Activated naive CD8-positive, alpha-beta T cell treated with anti-CD3 and anti-CD28 coated beads, Interleukin-2, amount 10 ng/mL, durations not matched to agents 7 days and 5 days (primary cell): ENCODE measurements around the gene KRTAP4-5. TPM values are rescaled to one million over a fixed set of nuclear protein-coding genes. Genes with fewer than 3 reads are reported as not detected.
"Not testable (repeated sequence)": the region's sequence is repeated elsewhere in the genome, so short reads cannot be mapped to it uniquely, and the experiment has no call there.

Experiments used
- ATAC-seq: fragments of 150-1000 bp; cut with Tn5 transposase; one replicate; pipeline ENCODE4 v1.10.0; 2021; ENCODE audit warnings: low read depth, moderate library complexity
- POLR2A ChIA-PET: fragments of 350-600 bp; sonication (Branson Sonifier 250); formaldehyde crosslinking; loops from one replicate; lab custom pipeline; 2021; ENCODE audit warnings: antibody characterized with exemption; lab: Charles Lee
- DNase-seq: peaks from one replicate; pipeline ENCODE4 v3.0.0; 2021
- H3K27ac Mint-ChIP-seq: one replicate; pipeline ENCODE4 v1.8.0; 2022; ENCODE audit warnings: mild to moderate bottlenecking, mixed read lengths
- H3K27me3 Mint-ChIP-seq: one replicate; pipeline ENCODE4 v1.8.0; 2022; ENCODE audit warnings: mild to moderate bottlenecking, moderate library complexity, mixed read lengths
- H3K36me3 Mint-ChIP-seq: one replicate; pipeline ENCODE4 v1.8.0; 2021; ENCODE audit warnings: mild to moderate bottlenecking, mixed read lengths
- H3K4me1 Mint-ChIP-seq: one replicate; pipeline ENCODE4 v1.8.0; 2021; ENCODE audit warnings: mixed read lengths
- H3K4me3 Mint-ChIP-seq: one replicate; pipeline ENCODE4 v1.8.0; 2022; ENCODE audit warnings: mild to moderate bottlenecking, moderate library complexity, mixed read lengths
- H3K9me3 Mint-ChIP-seq: one replicate; pipeline ENCODE4 v1.8.0; 2021; ENCODE audit warnings: mixed read lengths
- total RNA-seq, 2 experiments: library from RNA; stranded (reverse); gene quantifications; one replicate each; pipeline ENCODE4 v1.2.3, GENCODE V29; 2021

Gene KRTAP4-5
- total RNA-seq, 2 experiments from 2014 or later: not detected

DNA sequence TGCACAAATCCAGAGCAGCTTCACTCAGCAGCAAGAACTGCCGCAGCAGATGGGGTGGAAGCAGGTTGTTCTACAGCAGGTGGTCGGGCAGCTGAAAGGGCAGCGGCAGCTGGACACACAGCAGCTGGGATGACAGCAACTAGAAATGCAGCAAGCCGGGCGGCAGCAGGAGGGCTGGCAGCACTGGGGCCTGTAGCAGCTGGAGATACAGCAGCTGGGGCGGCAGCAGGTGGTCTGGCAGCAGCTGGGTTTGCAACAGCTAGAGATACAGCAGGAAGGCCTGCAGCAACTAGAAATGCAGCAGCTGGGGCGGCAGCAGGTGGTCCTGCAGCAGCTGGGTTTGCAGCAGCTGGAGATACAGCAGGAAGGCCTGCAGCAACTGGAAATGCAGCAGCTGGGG is 17.9 kb upstream of the KRTAP4-5 start:
- Mint-ChIP-seq H3K27ac (peak overlapping the region; percentile 55), H3K4me3 (no peak overlapping the region), H3K27me3 (no peaks in the 10 kb centered on the region), H3K4me1 (no peaks in the 10 kb centered on the region), H3K9me3 (no peaks in the 10 kb centered on the region), H3K36me3 (no peaks in the 10 kb centered on the region)
- no peak for DNase-seq
- POLR2A ChIA-PET: no interaction called here
- no peak for ATAC-seq

DNA sequence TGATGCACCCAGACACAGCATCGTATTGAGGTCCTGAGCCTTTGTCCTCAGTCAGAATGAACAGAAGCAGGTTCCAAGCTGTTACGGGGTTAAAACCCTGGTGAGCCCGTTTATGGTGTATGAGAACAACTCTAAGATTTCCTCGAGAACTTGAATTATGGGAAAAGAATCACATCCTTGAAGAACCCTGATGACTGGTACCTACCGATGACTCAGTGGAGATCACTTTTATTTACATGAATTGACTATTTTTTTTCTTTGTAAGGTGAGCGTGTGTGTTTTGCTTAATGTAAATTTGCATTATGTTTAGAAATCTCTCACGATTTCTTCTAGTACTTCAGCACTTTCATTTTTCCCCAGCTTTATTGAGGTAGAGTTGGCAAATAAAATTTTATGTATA is 14.2 kb upstream of the KRTAP4-5 start:
- Mint-ChIP-seq H3K27me3 (no peaks in the 10 kb centered on the region), H3K4me1 (no peaks in the 10 kb centered on the region), H3K27ac (no peak overlapping the region), H3K4me3 (no peak overlapping the region), H3K36me3 (no peaks in the 10 kb centered on the region), H3K9me3 (no peaks in the 10 kb centered on the region)
- POLR2A ChIA-PET: no interaction called here
- DNase-seq (no peak), ATAC-seq (no peak)

DNA sequence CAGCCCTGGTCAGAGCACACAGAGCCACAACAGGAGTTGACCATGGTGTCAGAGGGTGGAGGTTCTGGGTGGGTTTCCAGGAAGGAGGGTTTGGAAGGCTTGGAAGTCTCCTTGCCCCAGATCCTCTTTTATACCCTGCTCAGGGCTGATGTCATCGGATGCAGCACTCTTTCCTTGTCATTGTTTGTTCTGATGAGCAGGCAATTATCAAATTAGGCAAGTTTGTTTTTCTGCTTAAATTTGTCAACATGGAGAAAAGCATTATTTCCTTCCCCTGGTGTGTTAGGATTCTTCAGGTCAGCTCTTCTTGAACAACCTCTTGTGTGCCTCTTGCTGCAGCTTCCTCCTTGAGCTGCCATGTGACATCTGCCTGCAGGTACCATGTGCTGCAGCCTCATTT is 11.0 kb upstream of the KRTAP4-5 start, which contains the start of gene KRTAP4-4:
Gene KRTAP4-4 (minus strand): TSS at position 101 of the 400 bp plus-strand sequence. CDS start 57 bp downstream, at position 44.
- POLR2A ChIA-PET: no interaction called here
- no peak for ATAC-seq
- H3K27ac Mint-ChIP-seq: no peak within 1 kb of the TSS

DNA sequence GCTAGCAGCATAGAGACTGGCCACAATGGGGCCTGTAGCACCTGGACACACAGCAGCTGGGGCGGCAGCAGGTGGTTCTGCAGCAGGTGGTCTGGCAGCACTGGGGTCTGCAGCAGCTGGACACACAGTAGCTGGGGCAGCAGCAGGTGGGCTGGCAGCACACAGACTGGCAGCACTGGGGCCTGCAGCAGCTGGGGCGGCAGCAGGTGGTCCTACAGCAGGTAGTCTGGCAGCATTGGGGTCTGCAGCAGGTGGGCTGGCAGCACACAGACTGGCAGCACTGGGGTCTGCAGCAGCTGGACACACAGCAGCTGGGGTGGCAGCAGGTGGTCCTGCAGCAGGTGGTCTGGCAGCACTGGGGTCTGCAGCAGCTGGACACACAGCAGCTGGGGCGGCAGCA is 10.6 kb upstream of the KRTAP4-5 start:
- DNase-seq, H3K4me1 Mint-ChIP-seq, H3K4me3 Mint-ChIP-seq, POLR2A ChIA-PET, ATAC-seq, H3K36me3 Mint-ChIP-seq, H3K27ac Mint-ChIP-seq, H3K9me3 Mint-ChIP-seq, H3K27me3 Mint-ChIP-seq: not testable (repeated sequence)

More for the DNA sequence above, 11.0 kb upstream of the KRTAP4-5 start, which contains the start of gene KRTAP4-4:
- no peak within 1 kb of the TSS for H3K4me3 Mint-ChIP-seq
- no peaks in the 10 kb centered on the region for H3K4me1 Mint-ChIP-seq
- no peaks in the 10 kb centered on the region for H3K9me3 Mint-ChIP-seq
- DNase-seq: no peak
- H3K27me3 Mint-ChIP-seq: no peaks in the 10 kb centered on the region
- no peaks in the 10 kb centered on the region for H3K36me3 Mint-ChIP-seq

DNA sequence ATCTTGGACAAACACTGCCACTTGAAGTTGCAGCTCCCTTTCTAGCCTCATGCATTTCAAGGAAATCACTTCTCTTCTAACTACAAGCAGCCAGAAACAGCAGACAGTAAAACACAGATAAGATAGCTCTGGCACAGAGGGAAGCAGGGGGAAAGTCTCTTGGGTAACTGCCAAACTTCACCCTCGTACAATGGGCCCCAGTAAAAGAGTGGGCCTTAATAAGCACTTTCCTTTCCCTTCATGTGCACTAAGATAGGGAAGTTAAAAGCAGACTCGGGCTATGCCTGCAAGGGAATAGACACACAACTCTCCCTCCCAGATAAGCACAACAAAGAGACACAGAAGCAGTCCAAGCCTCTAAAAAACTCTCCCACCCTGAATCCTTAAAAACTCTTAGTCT is 4.2 kb upstream of the KRTAP4-5 start:
- Mint-ChIP-seq H3K27ac (no peak overlapping the region), H3K4me1 (no peaks in the 10 kb centered on the region), H3K9me3 (no peaks in the 10 kb centered on the region), H3K36me3 (no peaks in the 10 kb centered on the region), H3K4me3 (no peak overlapping the region), H3K27me3 (no peaks in the 10 kb centered on the region)
- no peak for ATAC-seq
- POLR2A ChIA-PET: no interaction called here
- no peak for DNase-seq

DNA sequence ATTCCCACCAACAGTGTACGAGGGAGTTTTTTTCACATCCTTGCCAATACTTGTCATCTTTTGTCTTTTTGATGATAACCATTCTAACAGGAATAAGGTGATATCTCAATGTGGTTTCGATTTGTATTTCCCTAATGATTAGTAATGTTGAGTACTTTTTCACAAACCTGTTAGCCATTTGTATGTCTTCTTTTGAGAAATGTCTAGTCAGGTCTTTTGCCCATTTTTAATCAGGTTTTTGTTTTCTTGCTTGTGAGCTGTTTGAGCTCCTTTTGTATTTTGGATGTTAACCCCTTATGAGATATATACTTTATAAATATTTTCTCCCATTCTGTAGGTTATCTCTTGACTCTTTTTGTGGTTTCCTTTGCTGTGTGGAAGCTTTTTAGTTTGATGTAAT is 1.9 kb upstream of the KRTAP4-5 start:
- Mint-ChIP-seq H3K4me3 (no peak overlapping the region), H3K4me1 (no peaks in the 10 kb centered on the region), H3K36me3 (no peaks in the 10 kb centered on the region), H3K9me3 (no peaks in the 10 kb centered on the region), H3K27ac (no peak overlapping the region), H3K27me3 (no peaks in the 10 kb centered on the region)
- POLR2A ChIA-PET: no interaction called here
- DNase-seq (no peak), ATAC-seq (no peak)

DNA sequence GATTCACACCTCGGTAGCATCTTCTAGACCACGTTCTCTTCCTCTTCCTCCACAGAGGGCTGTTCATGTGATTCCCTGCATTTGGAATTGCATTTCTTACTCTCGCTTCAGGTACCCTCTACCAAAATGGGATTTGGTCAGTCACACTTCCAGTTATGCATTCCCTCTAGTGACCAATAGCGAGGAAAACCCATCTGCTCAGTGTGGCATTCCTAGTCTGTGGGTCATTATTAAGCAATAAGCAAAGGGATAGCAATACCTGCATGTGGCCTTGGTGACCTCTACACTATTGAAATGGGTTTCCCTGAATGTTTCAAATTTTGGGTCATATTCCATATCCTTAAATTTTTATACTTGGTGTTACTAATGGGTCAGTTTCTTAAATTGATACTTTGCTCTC is 401 bp upstream of the KRTAP4-5 start:
- POLR2A ChIA-PET: no interaction called here
- H3K36me3 Mint-ChIP-seq: no peaks in the 10 kb centered on the region
- no peak overlapping the region for H3K4me3 Mint-ChIP-seq
- peaks cover 2% of the 10 kb centered on the region for H3K27me3 Mint-ChIP-seq
- no peak overlapping the region for H3K27ac Mint-ChIP-seq
- H3K4me1 Mint-ChIP-seq: no peaks in the 10 kb centered on the region
- DNase-seq: no peak
- no peak for ATAC-seq
- no peaks in the 10 kb centered on the region for H3K9me3 Mint-ChIP-seq

DNA sequence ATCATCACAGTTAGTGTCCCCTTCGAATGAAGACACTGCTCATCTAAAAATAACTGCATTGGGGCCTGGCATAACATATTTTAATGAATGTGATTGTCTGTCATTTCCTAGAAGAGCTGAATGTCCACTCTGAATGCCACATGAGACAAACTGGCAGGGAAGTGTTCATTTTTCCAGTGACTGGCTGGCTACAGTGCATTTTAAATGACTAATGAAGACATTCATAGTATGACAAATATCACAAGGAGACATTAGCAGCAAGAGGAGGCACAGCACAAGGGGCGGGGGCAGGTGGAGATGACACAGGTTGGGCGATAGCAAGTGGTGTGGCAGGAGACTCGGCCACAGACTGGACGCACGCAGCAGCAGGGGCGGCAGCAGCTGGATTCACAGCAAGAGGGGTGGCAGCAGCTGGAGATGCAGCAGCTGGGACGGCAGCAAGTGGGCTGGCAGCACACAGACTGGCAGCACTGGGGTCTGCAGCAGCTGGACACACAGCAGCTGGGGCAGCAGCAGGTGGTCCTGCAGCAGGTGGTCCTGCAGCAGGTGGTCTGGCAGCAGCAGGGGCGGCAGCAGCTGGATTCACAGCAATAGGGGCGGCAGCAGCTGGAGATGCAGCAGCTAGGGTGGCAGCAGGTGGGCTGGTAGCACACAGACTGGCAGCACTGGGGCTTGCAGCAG is 514 bp downstream of the KRTAP4-5 start:
- H3K27me3 Mint-ChIP-seq, DNase-seq, H3K27ac Mint-ChIP-seq, POLR2A ChIA-PET, ATAC-seq, H3K4me3 Mint-ChIP-seq, H3K4me1 Mint-ChIP-seq, H3K9me3 Mint-ChIP-seq, H3K36me3 Mint-ChIP-seq: not testable (repeated sequence)

DNA sequence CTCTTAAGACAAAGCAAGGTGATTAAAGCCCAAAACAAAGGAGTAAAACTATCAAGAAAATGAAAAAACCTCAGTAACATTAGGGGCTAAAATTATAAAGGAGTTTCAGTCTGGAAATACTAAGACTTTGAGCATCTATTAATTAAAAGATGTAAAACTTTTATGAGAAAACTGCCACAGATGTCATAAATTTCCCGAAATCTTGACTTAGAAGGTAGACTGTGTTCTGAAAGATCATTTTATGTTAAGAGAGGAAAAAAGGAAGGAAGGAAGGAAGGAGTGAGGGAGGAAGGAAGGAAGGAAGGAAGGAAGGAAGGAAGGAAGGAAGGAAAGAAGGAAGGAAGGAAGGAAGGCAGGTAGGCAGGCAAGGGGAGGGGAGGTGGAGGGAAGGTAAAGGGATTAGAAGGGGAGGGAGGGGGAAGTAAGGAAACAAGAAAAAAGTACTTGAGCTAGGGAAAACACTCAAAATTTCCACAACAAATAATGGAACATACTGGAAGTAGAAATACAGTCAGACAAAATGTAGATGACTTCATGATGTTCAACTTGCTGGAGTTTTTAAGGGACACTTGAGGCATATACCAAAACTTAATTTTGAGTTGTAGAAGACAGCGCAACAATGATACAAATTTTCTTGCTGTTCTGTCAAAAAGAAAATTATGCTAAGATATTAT is 2.0 kb downstream of the KRTAP4-5 start:
- no peak for ATAC-seq
- H3K27me3 Mint-ChIP-seq: peaks cover 2% of the 10 kb centered on the region
- H3K4me1 Mint-ChIP-seq: no peaks in the 10 kb centered on the region
- peaks cover 3% of the 10 kb centered on the region for H3K36me3 Mint-ChIP-seq
- H3K9me3 Mint-ChIP-seq: peaks cover 11% of the 10 kb centered on the region
- POLR2A ChIA-PET: no interaction called here
- no peak for DNase-seq
- no peak overlapping the region for H3K27ac Mint-ChIP-seq
- no peak overlapping the region for H3K4me3 Mint-ChIP-seq

DNA sequence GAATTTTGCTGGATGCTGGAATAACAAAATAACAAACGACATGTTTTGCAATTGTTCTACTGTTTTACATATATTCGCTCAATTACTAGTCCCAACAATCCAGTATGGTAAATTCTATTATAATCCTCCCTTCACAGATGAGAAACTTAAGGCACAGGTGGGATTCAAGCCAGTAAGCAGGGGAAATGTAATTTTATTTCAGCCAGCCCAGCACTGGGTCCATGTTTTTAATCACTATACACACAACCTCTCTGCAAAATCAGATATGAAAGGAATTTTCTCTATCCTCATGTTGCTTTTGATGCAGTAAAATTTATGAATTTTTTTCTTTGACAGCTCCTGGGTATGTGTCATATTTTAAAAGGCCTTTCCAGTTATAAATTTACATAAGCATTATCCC is 4.4 kb downstream of the KRTAP4-5 start:
- Mint-ChIP-seq H3K4me1 (no peaks in the 10 kb centered on the region), H3K4me3 (no peak overlapping the region), H3K9me3 (peaks cover 21% of the 10 kb centered on the region), H3K27ac (no peak overlapping the region), H3K27me3 (peaks cover 2% of the 10 kb centered on the region), H3K36me3 (peaks cover 5% of the 10 kb centered on the region)
- POLR2A ChIA-PET: no interaction called here
- DNase-seq (no peak), ATAC-seq (no peak)

DNA sequence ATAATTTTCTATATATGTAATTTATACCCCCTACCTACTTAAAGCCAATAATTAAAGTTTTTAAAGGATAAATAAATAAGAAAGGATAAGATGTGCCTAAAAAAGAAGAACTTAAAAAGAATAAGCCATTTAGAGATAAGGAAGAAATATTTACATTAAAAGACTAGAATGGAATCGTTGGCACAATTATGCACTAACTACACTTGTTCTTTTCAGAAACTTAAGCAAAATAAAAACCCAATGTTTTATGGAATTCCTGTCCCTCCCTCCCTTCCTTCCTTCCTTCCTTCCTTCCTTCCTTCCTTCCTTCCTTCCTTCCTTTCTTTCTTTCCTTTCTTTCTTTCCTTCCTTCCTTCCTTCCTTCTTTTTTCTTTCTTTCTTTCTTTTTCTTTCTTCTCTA is 4.8 kb downstream of the KRTAP4-5 start:
- Mint-ChIP-seq H3K9me3 (peaks cover 21% of the 10 kb centered on the region), H3K27me3 (peaks cover 2% of the 10 kb centered on the region), H3K4me1 (no peaks in the 10 kb centered on the region), H3K27ac (no peak overlapping the region), H3K36me3 (peaks cover 5% of the 10 kb centered on the region), H3K4me3 (no peak overlapping the region)
- ATAC-seq (no peak), DNase-seq (no peak)
- POLR2A ChIA-PET: no interaction called here

DNA sequence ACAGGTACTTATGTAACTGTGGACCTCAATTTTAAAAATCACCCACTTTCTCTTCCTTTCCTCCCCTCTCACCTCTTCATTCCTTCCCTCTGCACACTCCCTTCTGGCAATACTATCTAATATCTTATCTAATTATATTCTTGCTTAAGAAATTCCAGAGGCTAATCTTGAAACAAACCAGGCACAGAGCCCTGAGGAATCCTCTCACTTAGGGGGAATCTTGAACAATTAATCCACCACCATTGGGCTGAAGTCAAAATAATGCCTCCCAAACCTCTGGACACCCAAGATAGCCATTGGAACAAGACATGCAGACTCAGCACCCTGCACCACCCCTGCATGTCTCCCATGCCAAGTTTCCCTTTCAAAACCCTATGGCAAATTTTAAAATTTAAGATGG is 8.3 kb downstream of the KRTAP4-5 start:
- ATAC-seq (no peak), DNase-seq (no peak)
- Mint-ChIP-seq H3K4me1 (no peaks in the 10 kb centered on the region), H3K9me3 (peaks cover 29% of the 10 kb centered on the region), H3K4me3 (no peak overlapping the region), H3K27ac (no peak overlapping the region), H3K27me3 (peaks cover 2% of the 10 kb centered on the region), H3K36me3 (peaks cover 7% of the 10 kb centered on the region)
- POLR2A ChIA-PET: no interaction called here

DNA sequence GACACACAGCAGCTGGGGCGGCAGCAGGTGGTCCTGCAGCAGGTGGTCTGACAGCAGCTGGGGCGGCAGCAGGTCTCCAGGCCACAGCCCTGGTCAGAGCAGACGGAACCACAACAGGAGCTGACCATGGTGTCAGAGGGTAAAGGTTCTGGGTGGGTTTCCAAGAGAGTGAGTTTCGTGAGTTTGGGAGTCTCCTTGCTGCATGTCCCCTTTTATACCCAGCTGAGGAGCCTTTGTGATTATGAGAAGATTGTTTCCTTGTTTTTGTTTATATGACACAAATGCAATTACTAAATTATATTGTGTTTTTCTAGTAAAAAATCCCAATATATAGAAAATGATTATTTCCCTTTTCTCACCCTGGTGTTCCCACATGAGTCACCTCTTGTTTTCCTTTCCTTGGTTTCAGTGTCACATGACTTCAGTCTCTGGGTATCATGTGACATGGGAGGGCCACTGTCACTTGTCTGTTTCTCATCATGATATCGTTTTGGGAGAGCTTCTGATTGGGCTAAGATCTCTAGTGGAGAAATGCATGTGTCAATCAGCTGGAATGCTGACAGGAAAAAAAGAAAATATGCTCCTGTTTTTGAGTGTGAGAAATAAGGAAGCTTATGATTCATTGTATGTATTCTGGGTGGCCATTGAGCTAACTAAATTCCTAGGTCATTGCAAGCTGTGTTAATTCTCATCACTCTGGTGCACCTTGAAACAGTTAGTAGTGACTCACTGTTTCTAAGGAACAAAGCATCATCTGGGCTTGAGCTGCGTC is 9.1 kb downstream of the KRTAP4-5 start, which contains the start of gene KRTAP4-6:
Gene KRTAP4-6 (minus strand): TSS at position 185 of the 772 bp plus-strand sequence. CDS start 57 bp downstream, at position 128.
- Mint-ChIP-seq H3K4me1 (no peaks in the 10 kb centered on the region), H3K4me3 (no peak within 1 kb of the TSS), H3K36me3 (peaks cover 7% of the 10 kb centered on the region), H3K9me3 (peaks cover 29% of the 10 kb centered on the region), H3K27me3 (peaks cover 2% of the 10 kb centered on the region), H3K27ac (no peak within 1 kb of the TSS)
- POLR2A ChIA-PET: no interaction called here
- DNase-seq: no peak
- ATAC-seq: no peak
